K562 (cell line): ENCODE results near the gene PRKCB. TPM values are rescaled to one million over a fixed set of nuclear protein-coding genes. Genes with fewer than 3 reads are reported as not detected.

Source experiments
- BHLHE40 ChIP-seq: IDR thresholded peaks from 2 replicates; pipeline ENCODE4 v1.6.1; 2011; ENCODE audit warnings: low read length, improper control_type of control experiment
- CCNT2 ChIP-seq: IDR thresholded peaks from 2 replicates; pipeline ENCODE4 v1.6.1; 2011; ENCODE audit warnings: borderline replicate concordance, low read depth, mild to moderate bottlenecking, moderate library complexity, mixed read lengths, low read length; ENCODE audit not compliant: insufficient read length; ENCODE audit errors: extremely low read depth
- CEBPB ChIP-seq: fragments of 450-650 bp; IDR thresholded peaks from 2 replicates; pipeline ENCODE4 v1.6.1; 2016; ENCODE audit warnings: missing genetic modification characterization, missing compliant biosample characterization
- HDAC2 ChIP-seq: fragments of 450-650 bp; IDR thresholded peaks from 2 replicates; pipeline ENCODE4 v1.6.1; 2016; ENCODE audit warnings: mild to moderate bottlenecking
- HMG20B ChIP-seq: fragments of 250-450 bp; sonication (Bioruptor Pico); IDR thresholded peaks from 2 replicates; pipeline ENCODE4 v1.5.0; 2021; ENCODE audit warnings: mild to moderate bottlenecking
- MYBL2 ChIP-seq, 2 experiments: fragments of 450-650 bp in 1 of 2; sonication (generic) in 1 of 2; formaldehyde crosslinking in 1 of 2; IDR thresholded peaks; 2 replicates each; pipeline versions ENCODE4 v1.6.1 to v1.8.1; 2017 to 2022; ENCODE audit warnings: borderline replicate concordance in 1 of 2, inconsistent platforms in 1 of 2, low read depth in 1 of 2, mild to moderate bottlenecking in 1 of 2, missing genetic modification reagents in 1 of 2, moderate library complexity in 1 of 2
- NFYB ChIP-seq: IDR thresholded peaks from 2 replicates; pipeline ENCODE4 v1.6.1; 2011; ENCODE audit warnings: mild to moderate bottlenecking, moderate library complexity; ENCODE audit not compliant: insufficient read length; ENCODE audit errors: extremely low read depth
- RBM25 ChIP-seq: fragments of 200-400 bp; formaldehyde crosslinking; IDR thresholded peaks from 2 replicates; pipeline ENCODE4 v1.6.1; 2018; ENCODE audit warnings: low read length, low read depth, moderate library complexity; ENCODE audit not compliant: severe bottlenecking
- STAT5A ChIP-seq: IDR thresholded peaks from 2 replicates; pipeline ENCODE4 v1.6.1; 2012; ENCODE audit warnings: low read length, inconsistent platforms, borderline replicate concordance
- TBL1XR1 ChIP-seq, 2 experiments: IDR thresholded peaks; 2 replicates each; pipeline ENCODE4 v1.6.1; 2012; ENCODE audit warnings: improper control_type of control experiment in 2 of 2, low read length in 2 of 2, mild to moderate bottlenecking in 1 of 2
- TCF7 ChIP-seq: sonication (generic); IDR thresholded peaks from 2 replicates; pipeline ENCODE4 v1.6.1; 2016; ENCODE audit warnings: antibody characterized with exemption, borderline replicate concordance
- ZEB2 ChIP-seq: fragments of 450-650 bp; IDR thresholded peaks from 2 replicates; pipeline ENCODE4 v1.6.1; 2016
- ZNF121 ChIP-seq: sonication (generic); formaldehyde crosslinking; conservative IDR thresholded peaks from 2 replicates; pipeline ENCODE4 v1.8.0; 2022; ENCODE audit warnings: missing genetic modification reagents
- ZNF212 ChIP-seq: fragments of 450-650 bp; formaldehyde crosslinking; IDR thresholded peaks from 2 replicates; pipeline ENCODE4 v1.4.0; 2020; ENCODE audit warnings: mild to moderate bottlenecking
- polyA plus RNA-seq, 8 experiments: library from polyadenylated mRNA; depleted of rRNA in 4 of 8; stranded (reverse) in 5 of 8; unstranded in 3 of 8; fragments of >200 nt; fragmentation: Nextera tagmentation in 2 of 8; fragmentation: Illumina TruSeq in 1 of 8; extraction: Ambion mirVana in 2 of 8; extraction: Trizol in 1 of 8; gene quantifications; 2 replicates each; pipeline versions ENCODE4 v1.2.1 to v1.2.3, GENCODE V29; 2011 to 2014; ENCODE audit warnings: inconsistent platforms in 1 of 8, missing spikeins in 1 of 8
- total RNA-seq, 7 experiments: library from RNA; depleted of rRNA in 6 of 7; stranded (reverse); fragments of >200 nt in 6 of 7; fragmentation: Illumina TruSeq in 2 of 7; extraction: Trizol in 2 of 7; gene quantifications; 2 replicates each; pipeline versions ENCODE4 v1.2.1 to v1.2.3, GENCODE V29; 2011 to 2021; ENCODE audit warnings: low replicate concordance in 1 of 7
- TF ChIP-seq, protein P1 (sequence below): fragments of 450-650 bp; IDR thresholded peaks from 2 replicates; pipeline ENCODE4 v1.6.1; 2014; ENCODE audit warnings: low read depth, mild to moderate bottlenecking, moderate library complexity, borderline replicate concordance
- TF ChIP-seq, protein P2 (sequence below): fragments of 250-450 bp; sonication (Bioruptor Pico); IDR thresholded peaks from 2 replicates; pipeline ENCODE4 v1.8.0; 2022; ENCODE audit warnings: moderate library complexity, mild to moderate bottlenecking, inconsistent platforms
- TF ChIP-seq, protein P3 (sequence below): fragments of 250-450 bp; sonication (Bioruptor Pico); IDR thresholded peaks from 2 replicates; pipeline ENCODE4 v1.4.0; 2020
- TF ChIP-seq, protein P4 (sequence below): fragments of 450-650 bp; formaldehyde crosslinking; IDR thresholded peaks from 2 replicates; pipeline ENCODE4 v1.4.0; 2022; ENCODE audit warnings: mild to moderate bottlenecking, moderate library complexity
- TF ChIP-seq, protein P5 (sequence below), 2 experiments: fragments of 450-650 bp; conservative IDR thresholded peaks; 2 replicates each; pipeline ENCODE4 v1.6.1; 2017; ENCODE audit warnings: mild to moderate bottlenecking in 2 of 2, moderate library complexity in 2 of 2

PRKCB gene
- total and polyA plus RNA-seq, 9 of the 15 experiments (the other 6 are each of a cell fraction or from before 2014, with no cell fraction given): 49.9 to 276 (median 148) TPM

DNA sequence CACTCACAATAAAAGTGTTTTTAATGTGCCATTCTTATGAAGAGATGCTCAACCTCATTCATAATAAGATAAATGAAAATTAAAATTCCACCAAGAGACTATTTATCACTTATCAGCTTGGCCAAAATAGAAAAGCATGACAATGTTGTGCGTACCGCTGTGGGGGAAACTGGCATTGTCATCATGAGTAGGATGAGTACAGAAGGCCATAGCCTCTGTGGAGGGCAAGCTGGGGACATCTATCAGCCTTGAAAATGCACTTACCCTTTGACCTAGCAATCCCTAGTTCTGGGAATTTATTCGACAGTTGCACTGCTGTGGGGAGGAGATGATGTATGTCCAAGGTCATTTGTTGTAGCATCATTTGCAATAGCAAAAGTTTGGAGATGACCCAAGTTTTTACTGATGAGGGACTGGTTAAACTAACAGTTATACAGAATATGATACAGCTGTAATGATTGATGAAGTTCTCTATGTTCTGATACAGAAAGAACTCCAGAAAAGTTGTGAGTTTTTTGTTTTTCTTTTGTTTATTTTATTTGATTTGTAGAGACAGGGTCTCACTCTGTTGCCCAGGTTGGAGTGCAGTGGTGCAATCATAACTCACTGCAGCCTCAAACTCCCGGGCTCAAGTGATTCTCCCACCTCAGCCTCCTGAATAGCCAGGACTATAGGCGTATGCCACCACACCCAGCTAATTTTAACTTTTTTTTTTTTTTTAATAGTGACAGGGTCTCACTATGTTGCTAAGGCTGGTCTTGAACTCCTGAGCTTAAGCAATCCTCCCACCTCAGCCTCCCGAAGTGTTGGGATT is 13.7 kb upstream of the PRKCB start (continued):
- TF ChIP-seq, protein P1, sequence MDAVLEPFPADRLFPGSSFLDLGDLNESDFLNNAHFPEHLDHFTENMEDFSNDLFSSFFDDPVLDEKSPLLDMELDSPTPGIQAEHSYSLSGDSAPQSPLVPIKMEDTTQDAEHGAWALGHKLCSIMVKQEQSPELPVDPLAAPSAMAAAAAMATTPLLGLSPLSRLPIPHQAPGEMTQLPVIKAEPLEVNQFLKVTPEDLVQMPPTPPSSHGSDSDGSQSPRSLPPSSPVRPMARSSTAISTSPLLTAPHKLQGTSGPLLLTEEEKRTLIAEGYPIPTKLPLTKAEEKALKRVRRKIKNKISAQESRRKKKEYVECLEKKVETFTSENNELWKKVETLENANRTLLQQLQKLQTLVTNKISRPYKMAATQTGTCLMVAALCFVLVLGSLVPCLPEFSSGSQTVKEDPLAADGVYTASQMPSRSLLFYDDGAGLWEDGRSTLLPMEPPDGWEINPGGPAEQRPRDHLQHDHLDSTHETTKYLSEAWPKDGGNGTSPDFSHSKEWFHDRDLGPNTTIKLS: 0 out of 2 replicates have a peak, but pooled peaks have one; percentile 64
- TF ChIP-seq HDAC2 (peak; percentile 99), CCNT2 (peak; percentile 89), HMG20B (no peak), ZNF212 (CRISPR knock-in tag) (no peak), MYBL2 (IDR thresholded peaks at IDR 0.05; ENCODE audit: low read depth) (peak; percentile 11; the same call in 1 of the 2 replicates), MYBL2 (CRISPR knock-in tag; IDR thresholded peaks at IDR 0.05; ENCODE audit: borderline replicate concordance) (no peak), RBM25 (peak; percentile 28), CEBPB (peak; percentile 77), NFYB (no peak), TCF7 (no peak), ZEB2 (peak; percentile 83), BHLHE40 (peak; percentile 60), TBL1XR1 (IDR thresholded peaks at IDR 0.05; ENCODE audit: low read length in 2 of 2) (peak; percentile 61 to 95; a peak in 3 of 4 replicates), ZNF121 (CRISPR knock-in tag) (peak; percentile 78), STAT5A (peak; percentile 100)
- TF ChIP-seq, protein P2, sequence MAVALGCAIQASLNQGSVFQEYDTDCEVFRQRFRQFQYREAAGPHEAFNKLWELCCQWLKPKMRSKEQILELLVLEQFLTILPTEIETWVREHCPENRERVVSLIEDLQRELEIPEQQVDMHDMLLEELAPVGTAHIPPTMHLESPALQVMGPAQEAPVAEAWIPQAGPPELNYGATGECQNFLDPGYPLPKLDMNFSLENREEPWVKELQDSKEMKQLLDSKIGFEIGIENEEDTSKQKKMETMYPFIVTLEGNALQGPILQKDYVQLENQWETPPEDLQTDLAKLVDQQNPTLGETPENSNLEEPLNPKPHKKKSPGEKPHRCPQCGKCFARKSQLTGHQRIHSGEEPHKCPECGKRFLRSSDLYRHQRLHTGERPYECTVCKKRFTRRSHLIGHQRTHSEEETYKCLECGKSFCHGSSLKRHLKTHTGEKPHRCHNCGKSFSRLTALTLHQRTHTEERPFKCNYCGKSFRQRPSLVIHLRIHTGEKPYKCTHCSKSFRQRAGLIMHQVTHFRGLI (CRISPR knock-in tag): 0 out of 2 replicates have a peak, but pooled peaks have one; percentile 13
- TF ChIP-seq, protein P3, sequence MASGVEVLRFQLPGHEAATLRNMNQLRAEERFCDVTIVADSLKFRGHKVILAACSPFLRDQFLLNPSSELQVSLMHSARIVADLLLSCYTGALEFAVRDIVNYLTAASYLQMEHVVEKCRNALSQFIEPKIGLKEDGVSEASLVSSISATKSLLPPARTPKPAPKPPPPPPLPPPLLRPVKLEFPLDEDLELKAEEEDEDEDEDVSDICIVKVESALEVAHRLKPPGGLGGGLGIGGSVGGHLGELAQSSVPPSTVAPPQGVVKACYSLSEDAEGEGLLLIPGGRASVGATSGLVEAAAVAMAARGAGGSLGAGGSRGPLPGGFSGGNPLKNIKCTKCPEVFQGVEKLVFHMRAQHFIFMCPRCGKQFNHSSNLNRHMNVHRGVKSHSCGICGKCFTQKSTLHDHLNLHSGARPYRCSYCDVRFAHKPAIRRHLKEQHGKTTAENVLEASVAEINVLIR (CRISPR knock-in tag): peak; percentile 36; the same call in 1 of the 2 replicates
- TF ChIP-seq, protein P4, sequence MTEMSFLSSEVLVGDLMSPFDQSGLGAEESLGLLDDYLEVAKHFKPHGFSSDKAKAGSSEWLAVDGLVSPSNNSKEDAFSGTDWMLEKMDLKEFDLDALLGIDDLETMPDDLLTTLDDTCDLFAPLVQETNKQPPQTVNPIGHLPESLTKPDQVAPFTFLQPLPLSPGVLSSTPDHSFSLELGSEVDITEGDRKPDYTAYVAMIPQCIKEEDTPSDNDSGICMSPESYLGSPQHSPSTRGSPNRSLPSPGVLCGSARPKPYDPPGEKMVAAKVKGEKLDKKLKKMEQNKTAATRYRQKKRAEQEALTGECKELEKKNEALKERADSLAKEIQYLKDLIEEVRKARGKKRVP: 0 out of 2 replicates have a peak, but pooled peaks have one; percentile 39
- TF ChIP-seq, protein P5, sequence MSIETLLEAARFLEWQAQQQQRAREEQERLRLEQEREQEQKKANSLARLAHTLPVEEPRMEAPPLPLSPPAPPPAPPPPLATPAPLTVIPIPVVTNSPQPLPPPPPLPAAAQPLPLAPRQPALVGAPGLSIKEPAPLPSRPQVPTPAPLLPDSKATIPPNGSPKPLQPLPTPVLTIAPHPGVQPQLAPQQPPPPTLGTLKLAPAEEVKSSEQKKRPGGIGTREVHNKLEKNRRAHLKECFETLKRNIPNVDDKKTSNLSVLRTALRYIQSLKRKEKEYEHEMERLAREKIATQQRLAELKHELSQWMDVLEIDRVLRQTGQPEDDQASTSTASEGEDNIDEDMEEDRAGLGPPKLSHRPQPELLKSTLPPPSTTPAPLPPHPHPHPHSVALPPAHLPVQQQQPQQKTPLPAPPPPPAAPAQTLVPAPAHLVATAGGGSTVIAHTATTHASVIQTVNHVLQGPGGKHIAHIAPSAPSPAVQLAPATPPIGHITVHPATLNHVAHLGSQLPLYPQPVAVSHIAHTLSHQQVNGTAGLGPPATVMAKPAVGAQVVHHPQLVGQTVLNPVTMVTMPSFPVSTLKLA (conservative IDR thresholded peaks at IDR 0.05): peak; percentile 39 to 82; a peak in 3 of 4 replicates
